DND-41 (cell line): Measurements from ENCODE around the gene CRTAC1.

ENCODE experiments used
- ATAC-seq: fragments of 200-7000 bp; cut with Tn5 transposase; 3 replicates; pipeline ENCODE4 v1.9.1; 2021; ENCODE audit warnings: low read depth; ENCODE audit not compliant: insufficient read depth
- DNase-seq: peaks from one replicate; pipeline ENCODE4 v3.0.0-alpha.2; 2020
- H2AFZ ChIP-seq: 2 replicates; pipeline ENCODE4 v1.6.0; 2012; ENCODE audit warnings: low read depth, low read length
- H3K27ac ChIP-seq: 2 replicates; pipeline ENCODE4 v1.5.1; 2012; ENCODE audit warnings: low read length, inconsistent platforms
- H3K27me3 ChIP-seq: fragments of 200-600 bp; sonication (generic); 2 replicates; pipeline ENCODE4 v1.6.0; 2012; ENCODE audit warnings: low read length, mild to moderate bottlenecking, inconsistent platforms; ENCODE audit not compliant: insufficient read depth, poor library complexity
- H3K36me3 ChIP-seq: 2 replicates; pipeline ENCODE4 v1.5.1; 2012; ENCODE audit warnings: low read length, inconsistent platforms; ENCODE audit not compliant: insufficient read depth
- H3K4me1 ChIP-seq: 2 replicates; pipeline ENCODE4 v1.5.1; 2012; ENCODE audit warnings: mild to moderate bottlenecking, low read length; ENCODE audit not compliant: insufficient read depth
- H3K4me2 ChIP-seq: 2 replicates; pipeline ENCODE4 v1.6.0; 2012; ENCODE audit warnings: mild to moderate bottlenecking, moderate library complexity, low read length, inconsistent platforms; ENCODE audit not compliant: insufficient read depth
- H3K4me3 ChIP-seq, 2 experiments: fragments of 200-600 bp in 1 of 2; shearing (Covaris generic) in 1 of 2; 2 replicates each; pipeline ENCODE4 v1.5.1; 2012 to 2016; ENCODE audit warnings: inconsistent platforms in 2 of 2, low read length in 2 of 2, mild to moderate bottlenecking in 2 of 2, low read depth in 1 of 2, moderate library complexity in 1 of 2
- H3K79me2 ChIP-seq: 2 replicates; pipeline ENCODE4 v1.6.0; 2012; ENCODE audit warnings: low read length, inconsistent platforms; ENCODE audit not compliant: insufficient read depth
- H3K9ac ChIP-seq: 2 replicates; pipeline ENCODE4 v1.6.0; 2012; ENCODE audit warnings: low read depth, mild to moderate bottlenecking, inconsistent platforms, low read length, moderate library complexity
- H3K9me3 ChIP-seq: 2 replicates; pipeline ENCODE4 v1.5.1; 2012; ENCODE audit warnings: low read length, moderate library complexity, mild to moderate bottlenecking, inconsistent platforms; ENCODE audit not compliant: insufficient read depth, severe bottlenecking
- H4K20me1 ChIP-seq: 2 replicates; pipeline ENCODE4 v1.6.0; 2012; ENCODE audit warnings: low read length; ENCODE audit not compliant: insufficient read depth
- CTCF ChIP-seq: IDR thresholded peaks from 2 replicates; pipeline ENCODE4 v1.5.1; 2012; ENCODE audit warnings: borderline replicate concordance, low read length, moderate library complexity, mild to moderate bottlenecking; ENCODE audit not compliant: poor library complexity, severe bottlenecking; ENCODE audit errors: extremely low read depth
- EZH2 ChIP-seq: IDR thresholded peaks from 3 replicates; pipeline ENCODE4 v1.6.1; 2012; ENCODE audit warnings: borderline replicate concordance, low read depth, mild to moderate bottlenecking, moderate library complexity, low read length, inconsistent platforms; ENCODE audit not compliant: severe bottlenecking

CRTAC1 gene

DNA sequence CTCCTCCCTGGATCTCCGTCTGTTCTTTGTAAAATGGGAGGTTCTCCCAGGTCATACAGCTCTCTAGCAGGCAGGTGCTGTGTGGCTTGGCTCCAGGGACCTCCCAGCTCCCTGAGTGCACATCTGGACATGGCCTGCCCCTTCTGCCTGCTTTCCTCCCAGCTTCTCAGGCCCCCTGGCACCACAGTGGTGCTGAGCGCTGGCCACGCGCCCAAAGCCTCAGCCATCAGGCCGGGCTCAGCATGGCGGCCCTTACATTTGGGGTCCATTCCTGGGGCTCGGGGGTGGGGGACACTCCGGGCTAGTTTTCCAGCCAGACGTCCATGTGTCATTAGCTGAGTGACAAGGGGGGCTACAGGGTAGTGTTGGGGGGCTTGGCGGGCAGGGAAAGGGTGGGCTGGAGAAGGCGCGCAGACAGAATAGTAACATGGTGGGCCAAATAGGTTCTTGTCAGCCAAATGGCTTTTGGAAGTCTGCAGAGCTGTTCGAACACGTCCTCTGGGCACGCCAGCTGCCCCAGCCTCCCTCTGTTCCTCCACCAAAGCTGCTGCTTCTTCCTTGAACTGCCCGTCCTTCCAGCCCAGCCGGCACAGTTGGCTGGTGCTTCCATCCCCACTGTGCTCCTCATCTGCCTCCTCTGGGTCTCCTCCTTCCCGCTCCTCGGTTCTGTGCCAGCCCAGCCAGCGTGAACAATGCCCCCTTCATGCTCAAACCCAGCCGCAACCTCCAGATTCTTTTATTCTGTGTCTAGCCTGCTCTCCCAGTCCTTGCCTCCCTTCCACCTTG is 114.9 kb downstream of the CRTAC1 start:
- H3K9ac ChIP-seq = no peak overlapping the region
- H3K27ac ChIP-seq = no peak overlapping the region
- no peaks in the 10 kb centered on the region for H3K4me1 ChIP-seq
- H3K27me3 ChIP-seq = peaks cover 17% of the 10 kb centered on the region
- H3K4me2 ChIP-seq = no peak overlapping the region
- no peaks in the 10 kb centered on the region for H4K20me1 ChIP-seq
- DNase-seq (no peak), ATAC-seq (no peak)
- no peaks in the 10 kb centered on the region for H3K36me3 ChIP-seq
- H3K4me3 ChIP-seq = no peak overlapping the region
- no peak overlapping the region for H2AFZ ChIP-seq
- H3K79me2 ChIP-seq = no peaks in the 10 kb centered on the region
- TF ChIP-seq CTCF = no peak
- TF ChIP-seq EZH2 = no peak
- H3K9me3 ChIP-seq = no peaks in the 10 kb centered on the region

DNA sequence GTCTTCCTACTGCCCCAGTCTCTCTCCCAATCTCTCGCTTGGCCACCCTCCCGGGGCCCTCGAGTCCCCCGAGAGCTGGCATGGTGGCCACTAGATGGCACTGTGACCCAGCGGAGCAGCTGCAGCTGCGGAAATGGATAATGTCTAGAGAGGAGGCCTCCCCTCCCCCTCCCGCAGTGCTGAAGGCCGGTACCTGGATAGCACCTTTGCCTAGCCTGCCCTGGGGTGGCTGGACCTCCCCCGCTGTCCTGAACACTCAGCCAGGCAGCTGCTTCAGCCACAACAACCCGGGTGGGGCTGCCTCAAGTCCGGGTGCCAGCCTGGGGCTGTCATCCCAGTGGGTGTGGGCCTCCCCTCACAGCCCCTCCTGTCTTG is 115.6 kb downstream of the CRTAC1 start:
- no peak overlapping the region for H3K27ac ChIP-seq
- no peaks in the 10 kb centered on the region for H3K4me1 ChIP-seq
- peak; percentile 96 for TF ChIP-seq CTCF
- TF ChIP-seq EZH2 = no peak
- ATAC-seq (peak; percentile 95), DNase-seq (peak; percentile 75)
- no peak overlapping the region for H3K4me3 ChIP-seq
- H3K36me3 ChIP-seq = no peaks in the 10 kb centered on the region
- H3K27me3 ChIP-seq = peaks cover 20% of the 10 kb centered on the region
- H2AFZ ChIP-seq = no peak overlapping the region
- no peaks in the 10 kb centered on the region for H3K9me3 ChIP-seq
- H3K9ac ChIP-seq = no peak overlapping the region
- H3K79me2 ChIP-seq = no peaks in the 10 kb centered on the region
- no peak overlapping the region for H3K4me2 ChIP-seq
- H4K20me1 ChIP-seq = no peaks in the 10 kb centered on the region

- no peak overlapping the region for H3K9ac ChIP-seq
- no peak overlapping the region for H3K4me2 ChIP-seq
- DNase-seq (no peak), ATAC-seq (0 out of 3 replicates have a peak, but pooled peaks have one; percentile 10)
- peaks cover 21% of the 10 kb centered on the region for H3K27me3 ChIP-seq
- H4K20me1 ChIP-seq = no peaks in the 10 kb centered on the region
- H3K79me2 ChIP-seq = no peaks in the 10 kb centered on the region
- H3K9me3 ChIP-seq = no peaks in the 10 kb centered on the region
- no peaks in the 10 kb centered on the region for H3K36me3 ChIP-seq
- TF ChIP-seq CTCF (no peak), EZH2 (no peak)
- no peaks in the 10 kb centered on the region for H3K4me1 ChIP-seq
- H3K27ac ChIP-seq = no peak overlapping the region
- H2AFZ ChIP-seq = no peak overlapping the region
- H3K4me3 ChIP-seq = no peak overlapping the region
These were observed 116.1 kb downstream of the CRTAC1 start for GRCh38 chr10:97914171-97914836.
